Testis (tissue), 2 donors: Measurements from ENCODE around the gene FANCE.

ENCODE experiments used
- CTCF ChIP-seq, 3 experiments: fragments of 450-650 bp in 2 of 3; fragments of 200-600 bp in 1 of 3; sonication (generic) in 1 of 3; IDR thresholded peaks; one replicate each; pipeline ENCODE4 v1.5.1; 2016 to 2019; ENCODE audit warnings: antibody characterized with exemption in 3 of 3, mild to moderate bottlenecking in 2 of 3, moderate library complexity in 1 of 3
- POLR2A ChIP-seq: fragments of 450-650 bp; IDR thresholded peaks from one replicate; pipeline ENCODE4 v1.6.1; 2017; ENCODE audit warnings: antibody characterized with exemption, mild to moderate bottlenecking, moderate library complexity

GRCh38 chr6:35448191-35448590, 3.9 kb upstream of the FANCE start:
- no peak for TF ChIP-seq CTCF (IDR thresholded peaks at IDR 0.05)
- TF ChIP-seq POLR2A = no peak
